GM12878 (cell line): ENCODE results near the gene GNA14. TPM values are rescaled to one million over a fixed set of nuclear protein-coding genes. Genes with fewer than 3 reads are reported as not detected.

Experiments
- ATAC-seq: fragments of 200-7000 bp; cut with Tn5 transposase; 3 replicates; pipeline ENCODE4 v1.9.1; 2020; ENCODE audit warnings: mild to moderate bottlenecking, moderate library complexity
- BruUV-seq: library from RNA; stranded (reverse); fragments of 400-500 nt; replicated peaks from 2 replicates; lab custom pipeline; 2021; lab: Mats Ljungman, UMichigan
- CTCF ChIA-PET: fragments of 300-600 bp; sonication (Branson Sonifier 250); formaldehyde crosslinking; extraction: SDS; loops from one replicate; lab custom pipeline; 2021; ENCODE audit warnings: inconsistent platforms; lab: Yijun Ruan, JAX
- POLR2A ChIA-PET: fragments of 350-600 bp; formaldehyde crosslinking; extraction: SDS; loops from one replicate; lab custom pipeline; 2021; ENCODE audit warnings: inconsistent platforms; lab: Charles Lee
- RAD21 ChIA-PET: fragments of 300-600 bp; sonication (Branson Sonifier 250); formaldehyde crosslinking; loops from one replicate; lab custom pipeline; 2023; ENCODE audit warnings: antibody characterized with exemption; ENCODE audit not compliant: unreplicated experiment; lab: Charles Lee
- SMC1A ChIA-PET: fragments of 300-600 bp; sonication (Branson Sonifier 250); formaldehyde crosslinking; loops from one replicate; lab custom pipeline; 2023; ENCODE audit not compliant: unreplicated experiment, uncharacterized antibody; lab: Charles Lee
- DNase-seq: peaks from one replicate; pipeline ENCODE4 v3.0.0-alpha.2; 2011; ENCODE audit warnings: low read depth, low spot score
- FAIRE-seq: peaks from 3 replicates; lab custom pipeline; 2011; peaks lifted over from hg19 to GRCh38; lab: Jason Lieb, UNC
- H2AFZ ChIP-seq: 2 replicates; pipeline ENCODE4 v1.6.0; 2011; ENCODE audit warnings: low read depth, low read length, control low read depth; ENCODE audit not compliant: control insufficient read depth
- H3K27ac ChIP-seq: 2 replicates; pipeline ENCODE4 v1.5.1; 2011; ENCODE audit warnings: control low read depth; ENCODE audit not compliant: control insufficient read depth, insufficient read depth
- H3K27me3 ChIP-seq, 2 experiments: replicated peaks in 1 of 2; 2 replicates each; pipeline versions ENCODE4 v1.6.0 to v1.6.1; 2011; ENCODE audit warnings: low read length in 1 of 2; ENCODE audit not compliant: control insufficient read depth in 2 of 2, insufficient read depth in 2 of 2
- H3K36me3 ChIP-seq, 2 experiments: 2 replicates each; pipeline ENCODE4 v1.5.1; 2011; ENCODE audit warnings: low read length in 1 of 2; ENCODE audit not compliant: control insufficient read depth in 2 of 2, insufficient read depth in 2 of 2
- H3K4me1 ChIP-seq: 2 replicates; pipeline ENCODE4 v1.6.1; 2011; ENCODE audit warnings: mild to moderate bottlenecking, low read length, moderate library complexity, mixed read lengths; ENCODE audit not compliant: control insufficient read depth, insufficient read depth
- H3K4me2 ChIP-seq: 2 replicates; pipeline ENCODE4 v1.6.0; 2011; ENCODE audit warnings: control low read depth; ENCODE audit not compliant: control insufficient read depth, insufficient read depth
- H3K4me3 ChIP-seq: fragments of 200-600 bp; sonication (generic); 2 replicates; pipeline ENCODE4 v1.5.1; 2016
- H3K79me2 ChIP-seq: 2 replicates; pipeline ENCODE4 v1.6.0; 2011; ENCODE audit warnings: low read length; ENCODE audit not compliant: control insufficient read depth, insufficient read depth
- H3K9ac ChIP-seq: 2 replicates; pipeline ENCODE4 v1.8.0; 2011; ENCODE audit warnings: low read length, control low read depth, mixed read lengths; ENCODE audit not compliant: control insufficient read depth, insufficient read depth
- H3K9me3 ChIP-seq: replicated peaks from 3 replicates; pipeline ENCODE4 v1.5.1; 2011; ENCODE audit warnings: mild to moderate bottlenecking, low read length; ENCODE audit not compliant: control insufficient read depth, insufficient read depth
- H4K20me1 ChIP-seq: 2 replicates; pipeline ENCODE4 v1.6.0; 2011; ENCODE audit not compliant: control insufficient read depth, insufficient read depth
- ASH2L ChIP-seq: fragments of 300-600, 200-600 bp; sonication (generic); IDR thresholded peaks from 2 replicates; pipeline ENCODE4 v1.6.1; 2017; ENCODE audit warnings: low read depth, mild to moderate bottlenecking, borderline replicate concordance
- ELK1 ChIP-seq: IDR thresholded peaks from 2 replicates; pipeline ENCODE4 v1.6.1; 2012; ENCODE audit warnings: low read depth, low read length, improper control_type of control experiment
- EP300 ChIP-seq, 2 experiments: fragments of 150-350 bp in 1 of 2; IDR thresholded peaks; 2 replicates each; pipeline ENCODE4 v1.6.1; 2011 to 2012; ENCODE audit warnings: low read depth in 2 of 2, low read length in 2 of 2, borderline replicate concordance in 1 of 2, improper control_type of control experiment in 1 of 2, inconsistent platforms in 1 of 2; ENCODE audit not compliant: control insufficient read depth in 1 of 2
- HDAC6 ChIP-seq: fragments of 200-600 bp; sonication (generic); IDR thresholded peaks from one replicate; pipeline ENCODE4 v1.8.0; 2017; ENCODE audit warnings: antibody characterized with exemption; ENCODE audit not compliant: unreplicated experiment
- JUND ChIP-seq: IDR thresholded peaks from 2 replicates; pipeline ENCODE4 v1.6.1; 2012; ENCODE audit warnings: low read depth, mild to moderate bottlenecking, low read length, improper control_type of control experiment, moderate library complexity
- NR2F1 ChIP-seq: fragments of 450-650 bp; conservative IDR thresholded peaks from 2 replicates; pipeline ENCODE4 v1.6.1; 2017; ENCODE audit warnings: mild to moderate bottlenecking
- ZNF217 ChIP-seq: fragments of 450-650 bp; IDR thresholded peaks from 2 replicates; pipeline ENCODE4 v1.6.1; 2017; ENCODE audit warnings: antibody characterized with exemption, mild to moderate bottlenecking
- WGBS: methylation state at CpG from one replicate; pipeline ENCODE4 v1.1.6; 2016; ENCODE audit warnings: low lambda C conversion rate; ENCODE audit not compliant: insufficient replicate concordance, insufficient coverage; ENCODE audit errors: missing lambda C conversion rate; 5-methylcytosine and 5-hydroxymethylcytosine counted together
- in situ Hi-C: fragments of 300-500 bp; cut with MboI; formaldehyde crosslinking; loops from 9 replicates; pipeline ENCODE4 v1.14.3; 2018; ENCODE audit warnings: mixed read lengths
- intact Hi-C: fragments of 100-400 bp; cut with micrococcal nuclease; formaldehyde crosslinking; loops from one replicate; pipeline ENCODE4 v1.14.2; 2022; ENCODE audit not compliant: unreplicated experiment
- polyA plus RNA-seq, 11 experiments: library from polyadenylated mRNA; depleted of rRNA in 4 of 11; unstranded in 6 of 11; stranded (reverse) in 5 of 11; fragments of >200 nt; fragmentation: Nextera tagmentation in 4 of 11; fragmentation: Illumina TruSeq in 1 of 11; extraction: Ambion mirVana in 4 of 11; extraction: Trizol in 1 of 11; gene quantifications; 1 replicate in 1 of 11; 2 replicates in 10 of 11; pipeline versions ENCODE4 v1.2.1 to v1.2.3, GENCODE V29; 2011 to 2016; ENCODE audit warnings: inconsistent platforms in 2 of 11, missing spikeins in 2 of 11, low read depth in 1 of 11
- total RNA-seq, 4 experiments: library from RNA; depleted of rRNA in 3 of 4; stranded (reverse); fragments of >200 nt in 3 of 4; fragmentation: Illumina TruSeq in 1 of 4; extraction: Trizol in 1 of 4; gene quantifications; 2 replicates each; pipeline versions ENCODE4 v1.2.1 to v1.2.3, GENCODE V29; 2013 to 2021

The GNA14 gene
- total and polyA plus RNA-seq, 10 of the 15 experiments (the other 5 are each of a cell fraction or from before 2014, with no cell fraction given) = 0.17 TPM; not detected in 9

GRCh38 chr9:77595426-77596095 is 52.6 kb downstream of the GNA14 start (continued):
- TF ChIP-seq ELK1 (no peak), ZNF217 (no peak), NR2F1 (no peak)

DNA sequence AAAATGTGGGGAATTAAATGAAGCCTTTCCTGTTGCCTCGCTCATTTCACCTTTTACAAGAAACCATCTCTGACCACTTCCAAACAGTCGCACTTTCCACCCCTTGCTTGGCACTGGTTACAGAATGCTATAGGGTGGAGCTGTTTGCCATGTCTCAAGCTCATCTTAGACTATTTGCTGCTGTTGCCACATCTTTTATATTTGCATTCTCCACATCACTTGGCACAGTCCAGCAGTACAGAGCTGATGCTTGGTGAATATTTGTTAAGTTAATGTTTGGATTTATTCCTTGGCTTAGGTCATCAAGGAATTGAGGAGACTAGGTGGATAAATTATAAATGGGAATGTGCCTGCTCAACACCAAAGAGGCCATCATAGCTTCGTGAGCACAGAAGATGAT is 53.2 kb downstream of the GNA14 start:
- H4K20me1 ChIP-seq = no peaks in the 10 kb centered on the region
- no peak overlapping the region for H3K4me2 ChIP-seq
- CTCF ChIA-PET = no interaction called here
- intact Hi-C loops (no loop called here), in situ Hi-C loops (no loop called here)
- H3K36me3 ChIP-seq = no peaks in the 10 kb centered on the region
- no peaks in the 10 kb centered on the region for H3K4me1 ChIP-seq
- RAD21 ChIA-PET = no interaction called here
- H3K9ac ChIP-seq = no peak overlapping the region
- 8% methylated on average over 3 of the region's 3 CpGs for WGBS
- no peaks in the 10 kb centered on the region for H3K79me2 ChIP-seq
- SMC1A ChIA-PET = no interaction called here
- no peaks in the 10 kb centered on the region; a peak in 1 of 4 replicates for H3K27me3 ChIP-seq
- TF ChIP-seq HDAC6 (no peak), EP300 (IDR thresholded peaks at IDR 0.05; ENCODE audit: borderline replicate concordance in 1 of 2, control insufficient read depth in 1 of 2, low read depth in 2 of 2, low read length in 2 of 2) (no peak), JUND (no peak), ASH2L (no peak)
- no peak overlapping the region for H3K4me3 ChIP-seq
- DNase-seq = no peak
- no peak for FAIRE-seq
- no peak overlapping the region for H2AFZ ChIP-seq
- H3K9me3 ChIP-seq = no peaks in the 10 kb centered on the region
- no TSS peak for BruUV-seq
- POLR2A ChIA-PET = no interaction called here
- H3K27ac ChIP-seq = no peak overlapping the region
- ATAC-seq = no peak
